ENCODE measurements around the gene B3GALT4.

Gene B3GALT4

DNA sequence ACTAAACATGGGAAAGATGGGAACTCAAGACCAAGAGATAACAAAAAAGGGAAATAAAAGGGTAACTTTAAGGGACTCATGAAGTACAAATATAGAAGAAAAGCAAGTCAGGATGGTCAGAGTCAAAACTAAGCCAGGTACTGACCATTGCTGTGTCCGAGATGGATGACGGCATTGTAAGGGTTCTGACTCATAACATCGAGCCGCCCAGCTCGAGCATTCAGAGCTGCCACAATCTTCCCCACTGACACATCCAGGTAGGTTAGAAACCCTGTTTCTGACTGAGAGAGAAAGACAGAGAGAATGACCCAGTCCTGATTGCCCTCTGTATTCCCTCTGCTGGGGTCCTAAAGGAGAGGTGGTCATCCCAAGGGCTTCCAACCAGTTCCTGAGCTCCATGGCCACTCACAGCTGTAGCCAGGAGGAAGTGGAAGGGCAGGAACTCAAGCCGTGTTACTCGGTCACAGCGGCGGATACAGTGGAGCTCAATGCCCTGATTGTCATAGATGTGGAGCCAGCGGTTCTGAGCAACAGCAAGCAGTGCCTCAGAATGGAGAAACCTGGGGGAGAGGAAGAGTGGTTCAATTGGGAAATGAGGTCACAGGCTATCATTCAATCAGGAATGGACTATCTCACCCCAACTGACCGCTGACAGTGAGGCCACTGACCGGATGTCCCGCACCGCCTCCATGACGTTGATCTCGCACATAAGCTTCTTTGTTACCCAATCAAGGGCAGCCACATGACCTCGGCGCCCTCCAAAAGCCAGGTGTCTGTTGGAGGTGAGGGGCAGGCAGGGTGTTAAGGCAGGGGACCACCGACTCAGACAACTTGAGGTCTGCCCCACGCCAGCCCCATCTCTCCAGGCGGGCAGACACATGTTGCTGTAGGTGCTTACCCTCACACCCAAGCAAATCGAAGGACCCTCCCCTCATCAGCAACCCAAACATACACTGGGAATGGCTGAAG, 10.3 kb downstream of the B3GALT4 start:
- TF ChIP-seq, protein P1, sequence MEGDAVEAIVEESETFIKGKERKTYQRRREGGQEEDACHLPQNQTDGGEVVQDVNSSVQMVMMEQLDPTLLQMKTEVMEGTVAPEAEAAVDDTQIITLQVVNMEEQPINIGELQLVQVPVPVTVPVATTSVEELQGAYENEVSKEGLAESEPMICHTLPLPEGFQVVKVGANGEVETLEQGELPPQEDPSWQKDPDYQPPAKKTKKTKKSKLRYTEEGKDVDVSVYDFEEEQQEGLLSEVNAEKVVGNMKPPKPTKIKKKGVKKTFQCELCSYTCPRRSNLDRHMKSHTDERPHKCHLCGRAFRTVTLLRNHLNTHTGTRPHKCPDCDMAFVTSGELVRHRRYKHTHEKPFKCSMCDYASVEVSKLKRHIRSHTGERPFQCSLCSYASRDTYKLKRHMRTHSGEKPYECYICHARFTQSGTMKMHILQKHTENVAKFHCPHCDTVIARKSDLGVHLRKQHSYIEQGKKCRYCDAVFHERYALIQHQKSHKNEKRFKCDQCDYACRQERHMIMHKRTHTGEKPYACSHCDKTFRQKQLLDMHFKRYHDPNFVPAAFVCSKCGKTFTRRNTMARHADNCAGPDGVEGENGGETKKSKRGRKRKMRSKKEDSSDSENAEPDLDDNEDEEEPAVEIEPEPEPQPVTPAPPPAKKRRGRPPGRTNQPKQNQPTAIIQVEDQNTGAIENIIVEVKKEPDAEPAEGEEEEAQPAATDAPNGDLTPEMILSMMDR (IDR thresholded peaks at IDR 0.05; ENCODE audit: low read depth, low read length, missing control alignments) = no peak
- peak overlapping the region; percentile 77 for H3K4me3 ChIP-seq (replicated peaks; ENCODE audit: low read depth, low read length)
- DNase-seq (ENCODE audit: extremely low read depth, low read depth) = no peak

- no peak for DNase-seq (ENCODE audit: extremely low read depth, low read depth)
- peak overlapping the region; percentile 77 for H3K4me3 ChIP-seq (replicated peaks; ENCODE audit: low read depth, low read length)
- TF ChIP-seq, protein P1 (IDR thresholded peaks at IDR 0.05; ENCODE audit: low read depth, low read length, missing control alignments) = no peak
These were observed 11.4 kb downstream of the B3GALT4 start for GRCh38 chr6:33288141-33288920.

DNA sequence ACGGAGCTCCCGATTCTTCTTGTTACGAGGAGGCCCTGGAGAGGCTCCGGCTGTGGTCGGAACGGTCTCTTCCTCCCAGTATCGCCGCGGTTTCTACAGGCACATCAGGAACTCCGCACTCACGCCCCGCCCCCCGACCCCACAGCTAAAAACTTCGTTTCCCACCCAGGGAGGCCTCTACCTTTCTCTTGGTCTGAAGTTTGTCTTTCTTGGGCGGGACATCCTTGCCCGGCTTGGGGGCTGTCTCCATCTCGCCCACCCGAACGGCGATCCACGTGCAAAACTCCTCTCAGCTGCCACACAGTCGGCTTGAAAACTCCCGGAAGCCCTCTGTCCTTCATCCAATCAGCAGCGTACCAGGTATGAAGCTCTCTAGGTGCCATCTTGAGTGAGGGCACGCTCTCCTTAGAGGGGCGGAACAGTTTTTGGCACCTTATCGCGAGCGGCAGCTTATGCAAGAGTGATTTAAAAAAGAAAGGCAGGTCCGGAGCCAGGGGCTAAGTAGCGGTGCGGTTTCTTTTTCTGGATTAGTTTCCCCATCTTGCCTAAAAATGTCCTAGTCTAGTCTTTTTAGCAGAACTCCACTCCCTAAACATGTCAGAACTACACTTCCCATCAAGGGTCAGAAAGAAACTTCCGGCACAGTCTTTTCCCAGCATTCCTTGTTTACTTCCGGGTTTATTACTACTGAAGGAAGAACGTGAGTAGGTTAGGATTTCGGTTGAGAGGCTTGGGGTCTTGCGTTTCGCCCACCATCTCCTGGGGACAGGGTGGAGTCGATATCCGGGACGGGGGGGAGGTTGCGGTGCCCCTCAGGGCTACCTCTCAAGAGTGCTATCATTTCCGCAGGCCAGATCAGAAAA, 12.2 kb downstream of the B3GALT4 start, which contains the start of the genes PFDN6 and WDR46:
Gene PFDN6 (plus strand): TSS at position 681 of the 863 bp plus-strand sequence. CDS start 256 bp downstream, outside the sequence.
Gene WDR46 (minus strand): TSS at position 319 of the 863 bp plus-strand sequence. CDS start 69 bp downstream, at position 250.
- DNase-seq (ENCODE audit: extremely low read depth, low read depth) = peak; percentile 73
- peak within 1 kb of the TSS; percentile 77 for H3K4me3 ChIP-seq (replicated peaks; ENCODE audit: low read depth, low read length)
- TF ChIP-seq, protein P1 (IDR thresholded peaks at IDR 0.05; ENCODE audit: low read depth, low read length, missing control alignments) = no peak

GRCh38 chr6:33289784-33290315, 12.9 kb downstream of the B3GALT4 start:
- no peak for DNase-seq (ENCODE audit: extremely low read depth, low read depth)
- TF ChIP-seq, protein P1 (IDR thresholded peaks at IDR 0.05; ENCODE audit: low read depth, low read length, missing control alignments) = no peak
- H3K4me3 ChIP-seq (replicated peaks; ENCODE audit: low read depth, low read length) = peak overlapping the region; percentile 77

DNA sequence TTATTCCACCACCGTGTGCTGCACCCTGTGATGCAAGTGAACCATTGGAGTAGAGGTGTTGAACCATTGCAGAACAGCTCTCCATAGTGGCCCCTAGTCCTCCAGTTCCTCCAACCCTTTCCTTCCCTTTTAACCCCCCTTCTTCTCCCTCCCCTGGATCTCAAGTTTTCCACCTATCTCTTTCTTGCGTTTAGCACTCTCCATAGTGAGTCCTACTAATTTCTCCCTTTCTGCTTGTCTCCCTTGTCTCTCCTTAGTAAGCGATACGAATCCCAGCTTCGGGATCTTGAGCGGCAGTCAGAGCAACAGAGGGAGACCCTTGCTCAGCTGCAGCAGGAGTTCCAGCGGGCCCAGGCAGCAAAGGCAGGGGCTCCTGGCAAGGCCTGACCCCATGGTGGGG, 13.5 kb downstream of the B3GALT4 start:
- TF ChIP-seq, protein P1 (IDR thresholded peaks at IDR 0.05; ENCODE audit: low read depth, low read length, missing control alignments) = no peak
- H3K4me3 ChIP-seq (replicated peaks; ENCODE audit: low read depth, low read length) = peak overlapping the region; percentile 77
- no peak for DNase-seq (ENCODE audit: extremely low read depth, low read depth)

Measured in HFF-Myc (cell line).